ENCODE measurements around the gene C19orf25. TPM values are rescaled to one million over a fixed set of nuclear protein-coding genes. Genes with fewer than 3 reads are reported as not detected.
A peak's percentile ranks its signal among the peaks of the same experiment; 100 is the strongest.
"Not testable (repeated sequence)": the region's sequence is repeated elsewhere in the genome, so short reads cannot be mapped to it uniquely, and the experiment has no call there.

Gene C19orf25
- total RNA-seq, 1 donor from 2014 or later: 38.8 TPM

DNA sequence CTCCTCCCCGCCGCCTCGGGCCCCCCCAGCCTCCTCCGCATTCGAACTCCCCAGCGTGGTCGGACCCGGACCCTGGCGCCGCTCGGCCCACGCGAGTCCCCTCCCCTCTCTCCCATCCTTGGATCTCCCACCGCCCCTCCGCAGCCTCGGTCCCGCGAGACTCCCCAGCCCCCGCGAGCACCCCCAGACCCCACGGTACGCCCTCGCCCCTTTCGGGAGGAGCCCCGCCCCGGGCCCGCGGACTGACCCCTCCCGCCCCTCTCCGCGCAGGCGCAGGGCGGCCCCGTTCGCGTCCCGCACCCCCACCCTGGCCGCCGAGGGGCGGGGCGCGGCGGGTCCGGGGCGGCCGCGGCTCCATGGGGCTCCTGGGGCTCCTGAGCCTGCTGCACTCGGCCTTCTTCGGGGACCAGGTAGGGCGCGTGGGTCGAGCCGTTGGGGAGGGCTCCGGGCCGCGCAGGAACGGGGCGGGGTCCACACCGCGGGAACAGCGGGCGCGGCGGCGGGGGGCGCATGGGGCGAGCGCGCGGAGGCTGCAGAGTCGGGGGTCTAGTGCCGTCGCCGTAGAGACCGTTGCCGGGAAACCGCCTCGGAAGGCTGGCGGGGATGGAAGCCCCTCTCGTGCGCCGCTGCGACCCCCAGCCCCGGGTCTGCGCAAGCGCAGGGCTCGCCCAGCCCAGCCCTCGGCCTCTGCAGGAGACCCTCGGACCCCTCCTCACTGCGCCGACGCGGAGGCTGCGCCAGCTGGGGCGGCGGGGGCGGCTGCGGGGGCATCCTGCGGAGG is 32.9 kb downstream of the C19orf25 start:
- Histone ChIP-seq H3K27me3 (ENCODE audit: control insufficient read depth, insufficient read depth, low read length) (peaks cover 55% of the 10 kb centered on the region), H3K36me3 (ENCODE audit: control insufficient read depth, insufficient read depth, low read length) (no peaks in the 10 kb centered on the region), H3K4me3 (ENCODE audit: low read depth, low read length) (peak overlapping the region; percentile 20)
- no peak for DNase-seq (ENCODE audit: low read depth)
- TF ChIP-seq, protein P1, sequence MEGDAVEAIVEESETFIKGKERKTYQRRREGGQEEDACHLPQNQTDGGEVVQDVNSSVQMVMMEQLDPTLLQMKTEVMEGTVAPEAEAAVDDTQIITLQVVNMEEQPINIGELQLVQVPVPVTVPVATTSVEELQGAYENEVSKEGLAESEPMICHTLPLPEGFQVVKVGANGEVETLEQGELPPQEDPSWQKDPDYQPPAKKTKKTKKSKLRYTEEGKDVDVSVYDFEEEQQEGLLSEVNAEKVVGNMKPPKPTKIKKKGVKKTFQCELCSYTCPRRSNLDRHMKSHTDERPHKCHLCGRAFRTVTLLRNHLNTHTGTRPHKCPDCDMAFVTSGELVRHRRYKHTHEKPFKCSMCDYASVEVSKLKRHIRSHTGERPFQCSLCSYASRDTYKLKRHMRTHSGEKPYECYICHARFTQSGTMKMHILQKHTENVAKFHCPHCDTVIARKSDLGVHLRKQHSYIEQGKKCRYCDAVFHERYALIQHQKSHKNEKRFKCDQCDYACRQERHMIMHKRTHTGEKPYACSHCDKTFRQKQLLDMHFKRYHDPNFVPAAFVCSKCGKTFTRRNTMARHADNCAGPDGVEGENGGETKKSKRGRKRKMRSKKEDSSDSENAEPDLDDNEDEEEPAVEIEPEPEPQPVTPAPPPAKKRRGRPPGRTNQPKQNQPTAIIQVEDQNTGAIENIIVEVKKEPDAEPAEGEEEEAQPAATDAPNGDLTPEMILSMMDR (IDR thresholded peaks at IDR 0.05; ENCODE audit: insufficient read depth, low read length, poor library complexity, severe bottlenecking): no peak

DNA sequence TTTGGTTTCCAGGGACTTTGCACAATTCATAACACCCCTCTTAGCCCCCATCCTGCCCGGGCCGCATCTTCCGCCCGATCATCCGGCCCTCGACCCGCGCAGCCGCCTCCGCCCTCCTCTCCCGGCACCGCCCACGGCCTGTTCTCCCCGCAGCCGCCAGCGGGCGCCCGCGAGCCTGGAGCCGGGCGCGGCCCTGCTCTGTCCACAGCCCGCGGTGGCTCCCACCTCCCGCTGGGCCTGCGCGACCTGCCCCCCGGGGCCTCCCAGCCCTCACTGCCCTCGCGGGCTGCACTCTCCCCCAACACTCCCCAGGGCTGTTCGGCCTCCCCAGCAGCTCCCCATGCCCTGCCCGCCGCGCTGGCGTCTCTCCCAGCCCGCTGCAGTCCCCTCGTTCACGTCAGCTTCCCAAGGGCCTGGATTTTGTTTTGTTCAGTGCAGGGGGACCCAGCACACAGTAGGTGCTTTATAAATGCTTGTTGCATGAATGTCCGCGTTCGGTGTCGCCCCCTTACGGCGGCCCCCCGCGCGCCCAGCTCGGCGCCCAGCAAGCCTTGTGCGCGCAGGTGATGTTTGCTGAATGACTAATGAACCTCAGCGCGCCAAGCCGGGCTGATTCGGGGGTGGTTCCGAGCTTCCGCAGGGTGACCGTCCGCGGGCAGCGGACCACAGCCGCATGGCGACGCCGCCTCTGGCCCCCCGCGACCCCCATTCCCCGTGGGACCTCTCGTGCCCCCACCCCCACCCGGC is 33.7 kb downstream of the C19orf25 start:
- Histone ChIP-seq H3K27me3 (ENCODE audit: control insufficient read depth, insufficient read depth, low read length) (peaks cover 47% of the 10 kb centered on the region), H3K4me3 (ENCODE audit: low read depth, low read length) (peak overlapping the region; percentile 29), H3K36me3 (ENCODE audit: control insufficient read depth, insufficient read depth, low read length) (peaks cover 1% of the 10 kb centered on the region)
- no peak for DNase-seq (ENCODE audit: low read depth)
- TF ChIP-seq, protein P1 (IDR thresholded peaks at IDR 0.05; ENCODE audit: insufficient read depth, low read length, poor library complexity, severe bottlenecking): peak; percentile 40

DNA sequence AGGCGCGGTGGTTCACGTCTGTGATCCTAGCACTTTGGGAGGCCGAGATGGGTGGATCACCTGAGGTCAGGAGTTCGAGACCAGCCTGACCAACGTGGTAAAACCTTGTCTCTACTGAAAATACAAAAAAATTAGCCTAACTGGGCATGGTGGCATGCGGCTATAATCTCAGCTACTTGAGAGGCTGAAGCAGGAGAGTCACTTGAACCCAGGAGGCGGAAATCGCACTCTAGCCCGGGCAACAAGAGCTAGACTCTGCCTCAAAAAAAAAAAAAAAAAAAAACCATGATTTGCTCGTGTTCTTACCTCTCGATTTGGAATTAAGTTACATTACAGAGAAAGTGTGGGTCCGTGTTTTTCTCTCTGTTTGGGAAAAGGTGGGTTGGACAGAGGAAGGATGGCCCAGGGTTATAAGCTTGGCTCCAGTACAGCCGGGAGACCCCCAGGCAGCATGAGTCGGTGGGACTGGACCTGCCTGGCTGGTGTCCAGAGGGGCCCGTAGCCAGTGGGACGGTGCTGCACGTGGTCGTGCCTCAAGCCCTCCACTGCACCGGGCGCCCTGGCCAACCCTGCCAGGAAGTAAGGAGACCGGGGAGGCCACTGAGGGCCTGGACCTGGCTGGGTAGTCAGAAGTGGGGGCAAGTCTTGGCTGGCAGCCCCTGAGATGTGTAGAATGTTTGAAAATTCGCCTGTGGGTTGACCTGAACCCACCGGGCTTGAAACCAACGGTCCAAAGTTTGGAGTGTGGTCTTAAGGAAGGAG is 37.2 kb downstream of the C19orf25 start:
- Histone ChIP-seq H3K36me3 (ENCODE audit: control insufficient read depth, insufficient read depth, low read length) (peaks cover 1% of the 10 kb centered on the region), H3K27me3 (ENCODE audit: control insufficient read depth, insufficient read depth, low read length) (peaks cover 17% of the 10 kb centered on the region), H3K4me3 (ENCODE audit: low read depth, low read length) (no peak overlapping the region)
- DNase-seq (ENCODE audit: low read depth): no peak
- TF ChIP-seq, protein P1 (IDR thresholded peaks at IDR 0.05; ENCODE audit: insufficient read depth, low read length, poor library complexity, severe bottlenecking): no peak

DNA sequence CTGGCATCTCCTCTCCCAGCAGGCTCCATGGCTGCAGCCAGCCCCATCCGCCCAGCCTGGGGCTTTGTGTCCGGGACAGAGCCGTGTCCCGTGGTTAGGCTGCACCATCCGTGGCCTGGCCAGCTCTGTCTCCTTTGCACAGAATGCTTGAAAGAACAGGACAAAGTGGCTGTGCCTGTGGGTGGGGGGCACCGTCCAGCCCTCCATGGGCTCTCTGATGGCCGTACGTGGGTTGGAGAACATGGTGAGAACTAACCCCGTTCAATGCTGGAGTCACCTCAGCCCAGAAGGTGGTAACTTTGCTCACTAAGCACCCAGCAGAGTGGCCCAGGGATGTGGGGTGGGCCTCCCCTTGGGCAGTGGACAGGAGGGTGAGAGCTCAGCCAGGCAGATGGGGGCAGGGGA is 38.0 kb downstream of the C19orf25 start:
- TF ChIP-seq, protein P1 (IDR thresholded peaks at IDR 0.05; ENCODE audit: insufficient read depth, low read length, poor library complexity, severe bottlenecking): no peak
- no peak overlapping the region for H3K4me3 ChIP-seq (ENCODE audit: low read depth, low read length)
- H3K27me3 ChIP-seq (ENCODE audit: control insufficient read depth, insufficient read depth, low read length): peaks cover 8% of the 10 kb centered on the region
- DNase-seq (ENCODE audit: low read depth): no peak
- peaks cover 1% of the 10 kb centered on the region for H3K36me3 ChIP-seq (ENCODE audit: control insufficient read depth, insufficient read depth, low read length)

DNA sequence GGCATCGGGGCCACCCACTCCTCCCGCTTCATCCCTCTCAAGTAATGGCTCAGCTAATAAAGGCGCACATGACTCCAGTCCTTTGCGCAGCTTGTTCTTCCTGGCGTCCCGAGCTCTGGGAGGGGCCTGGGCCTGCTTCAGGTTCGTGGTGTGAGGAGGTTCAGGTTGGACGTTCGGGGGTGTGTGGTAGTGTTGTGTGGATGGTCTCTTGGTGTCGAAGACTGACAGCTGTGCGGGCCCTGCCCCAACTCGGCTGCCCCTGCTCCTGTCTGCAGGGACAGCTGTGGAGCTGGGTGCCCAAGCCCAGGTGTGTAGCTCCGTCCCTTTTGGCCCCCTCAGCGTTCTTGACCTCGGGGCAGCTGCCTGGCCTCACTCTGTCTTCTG is 38.6 kb downstream of the C19orf25 start:
- no peak for DNase-seq (ENCODE audit: low read depth)
- TF ChIP-seq, protein P1 (IDR thresholded peaks at IDR 0.05; ENCODE audit: insufficient read depth, low read length, poor library complexity, severe bottlenecking): no peak
- no peak overlapping the region for H3K4me3 ChIP-seq (ENCODE audit: low read depth, low read length)
- peaks cover 3% of the 10 kb centered on the region for H3K36me3 ChIP-seq (ENCODE audit: control insufficient read depth, insufficient read depth, low read length)
- peaks cover 2% of the 10 kb centered on the region for H3K27me3 ChIP-seq (ENCODE audit: control insufficient read depth, insufficient read depth, low read length)

DNA sequence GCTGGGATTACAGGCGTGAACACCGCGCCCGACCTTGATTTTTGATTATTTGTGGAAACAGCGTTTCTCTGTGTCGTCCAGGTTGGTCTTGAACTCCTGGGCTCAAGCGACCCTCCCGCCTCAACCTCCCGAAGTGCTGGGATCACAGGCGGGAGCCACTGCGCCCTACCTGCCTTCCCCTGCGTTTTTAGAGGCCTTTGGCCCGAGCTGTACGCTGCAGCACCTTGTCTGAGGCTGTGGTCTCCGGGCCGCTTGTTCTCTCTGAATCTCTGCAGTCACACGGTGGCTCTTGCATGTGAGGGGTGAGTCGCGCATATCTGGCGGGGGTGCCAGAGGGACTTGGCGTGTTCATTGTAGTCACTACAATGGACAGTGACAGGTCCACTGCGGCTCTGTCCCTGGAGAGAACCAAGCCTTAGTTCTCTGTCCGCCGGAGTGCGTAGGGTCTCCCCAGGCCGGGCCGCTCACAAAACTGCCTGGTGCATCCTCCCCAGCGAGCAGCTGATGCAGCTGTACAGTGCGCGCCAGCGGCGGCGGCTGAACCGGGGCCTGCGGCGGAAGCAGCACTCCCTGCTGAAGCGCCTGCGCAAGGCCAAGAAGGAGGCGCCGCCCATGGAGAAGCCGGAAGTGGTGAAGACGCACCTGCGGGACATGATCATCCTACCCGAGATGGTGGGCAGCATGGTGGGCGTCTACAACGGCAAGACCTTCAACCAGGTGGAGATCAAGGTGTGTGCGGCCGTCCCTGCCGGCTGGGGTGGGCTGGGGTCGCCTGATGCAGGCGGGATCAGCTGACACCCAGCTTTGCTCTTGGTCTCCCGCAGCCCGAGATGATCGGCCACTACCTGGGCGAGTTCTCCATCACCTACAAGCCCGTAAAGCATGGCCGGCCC is 39.2 kb downstream of the C19orf25 start:
- H3K27me3 ChIP-seq (ENCODE audit: control insufficient read depth, insufficient read depth, low read length); H3K36me3 ChIP-seq (ENCODE audit: control insufficient read depth, insufficient read depth, low read length); DNase-seq (ENCODE audit: low read depth): not testable (repeated sequence)
- peak overlapping the region; percentile 81 for H3K4me3 ChIP-seq (ENCODE audit: low read depth, low read length)
